Activated effector memory CD4-positive, alpha-beta T cell treated with Interleukin-2 at 50 U/mL for 16 hours (primary cell): Measurements from ENCODE around the gene OTULINL.

ENCODE experiments used
- DNase-seq: peaks from one replicate; pipeline ENCODE4 v3.0.0-alpha.2; 2020

OTULINL gene

GRCh38 chr5:14603141-14603540, 21.5 kb downstream of the OTULINL start:
- DNase-seq, result no peak

DNA sequence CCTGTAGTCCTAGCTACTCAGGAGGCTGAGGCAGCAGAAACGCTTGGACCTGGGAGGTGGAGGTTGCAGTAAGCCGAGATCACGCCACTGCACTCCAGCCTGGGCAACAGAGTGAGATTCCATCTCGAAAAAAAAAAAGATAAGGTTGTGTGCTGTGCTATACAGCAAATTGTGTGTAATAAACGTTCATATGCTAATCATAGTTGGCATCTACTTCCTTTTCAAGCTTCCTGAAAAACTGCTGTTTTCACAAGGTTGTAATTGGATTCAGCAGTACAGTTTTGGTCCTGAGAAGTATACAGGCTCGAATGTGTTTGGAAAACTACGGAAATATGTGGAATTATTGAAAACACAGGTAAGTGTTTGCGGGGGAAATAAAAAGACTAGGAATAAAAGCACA, 25.5 kb downstream of the OTULINL start:
- DNase-seq, result no peak

- DNase-seq, result no peak
These were observed 26.6 kb downstream of the OTULINL start for GRCh38 chr5:14608169-14608568.

- DNase-seq, result no peak
These were observed 30.1 kb downstream of the OTULINL start for GRCh38 chr5:14611737-14612136.

GRCh38 chr5:14614490-14614889, 32.9 kb downstream of the OTULINL start:
- no peak for DNase-seq

- no peak for DNase-seq
These were observed 33.8 kb downstream of the OTULINL start for GRCh38 chr5:14615365-14615764.

GRCh38 chr5:14617441-14617840, 35.8 kb downstream of the OTULINL start:
- DNase-seq, result no peak

DNA sequence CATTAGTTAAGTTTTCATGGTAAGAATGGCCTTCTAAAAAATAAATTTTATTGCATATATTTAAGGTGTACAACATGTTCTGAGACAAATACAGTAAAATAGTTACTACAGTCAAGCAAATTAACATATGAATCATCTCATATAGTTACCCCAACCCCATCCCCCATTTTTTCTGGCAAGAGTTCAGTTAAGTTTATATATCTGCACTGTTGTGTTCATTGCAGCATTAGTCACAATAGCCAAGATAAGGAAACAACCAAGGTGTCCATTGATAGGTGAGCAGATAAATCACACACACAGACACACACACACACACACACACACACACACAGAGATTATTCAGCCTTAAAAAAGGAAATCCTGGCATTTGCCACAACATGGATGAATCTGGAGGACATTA, 45.7 kb downstream of the OTULINL start:
- no peak for DNase-seq

DNA sequence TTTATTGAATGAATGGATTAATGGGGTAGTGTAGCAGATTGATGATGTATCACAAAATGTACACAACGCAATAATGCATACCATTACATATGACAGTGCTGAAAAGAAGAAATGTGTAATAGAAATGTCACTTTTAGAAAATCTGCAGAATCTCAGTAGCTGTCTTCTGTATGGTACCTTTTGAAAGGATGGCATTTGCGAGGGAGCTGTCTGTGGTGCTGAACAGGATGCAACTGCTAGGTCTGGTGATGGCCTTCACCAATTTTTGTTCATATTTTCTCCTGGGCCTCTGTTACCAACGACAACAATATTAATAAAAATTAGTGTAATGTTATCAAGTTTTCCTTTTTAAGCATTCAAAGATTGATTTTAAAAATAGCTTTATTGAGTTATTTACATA, 46.8 kb downstream of the OTULINL start:
- DNase-seq, result peak; percentile 18

DNA sequence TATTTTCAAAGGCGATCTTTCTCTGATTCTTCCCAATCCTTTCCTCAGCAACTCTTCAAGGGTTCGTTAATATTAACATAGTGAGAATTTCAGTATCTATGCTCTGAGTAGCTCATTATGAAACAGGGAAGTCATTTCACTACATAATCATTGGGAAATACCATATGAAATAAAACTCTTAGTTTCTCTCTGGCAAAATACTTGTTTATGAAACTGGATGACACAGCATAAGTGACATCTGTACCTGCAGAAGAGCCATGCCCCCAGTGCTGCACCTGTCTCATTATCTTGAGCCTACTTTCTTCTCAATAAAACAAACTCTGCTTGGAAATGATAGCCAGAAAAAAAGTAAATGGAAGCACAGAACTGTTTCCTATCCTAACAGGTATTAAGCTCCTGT, 49.1 kb downstream of the OTULINL start:
- DNase-seq, result no peak

DNA sequence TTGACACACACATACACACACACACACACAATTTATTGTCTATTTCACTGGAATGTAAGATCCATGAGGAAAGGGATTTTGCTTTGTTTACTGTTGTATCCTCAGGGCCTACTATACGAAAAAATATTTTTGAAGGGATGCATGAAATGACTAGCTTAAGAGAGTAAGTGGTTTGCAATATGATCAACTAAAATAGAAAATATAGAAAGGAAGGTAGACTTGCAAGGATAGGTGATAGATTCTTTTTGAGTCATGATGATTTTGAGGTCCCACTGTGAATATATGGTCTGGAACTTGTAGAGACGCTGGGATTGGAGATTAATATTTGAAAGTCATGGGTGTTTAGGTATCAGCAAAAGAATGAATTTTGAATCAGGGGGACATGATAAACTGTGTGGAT, 54.1 kb downstream of the OTULINL start:
- no peak for DNase-seq

GRCh38 chr5:14640765-14641164, 59.2 kb downstream of the OTULINL start:
- DNase-seq, result no peak

- no peak for DNase-seq
These were observed 63.1 kb downstream of the OTULINL start for GRCh38 chr5:14644623-14645237.

- no peak for DNase-seq
These were observed 68.5 kb downstream of the OTULINL start for GRCh38 chr5:14650052-14650451.

DNA sequence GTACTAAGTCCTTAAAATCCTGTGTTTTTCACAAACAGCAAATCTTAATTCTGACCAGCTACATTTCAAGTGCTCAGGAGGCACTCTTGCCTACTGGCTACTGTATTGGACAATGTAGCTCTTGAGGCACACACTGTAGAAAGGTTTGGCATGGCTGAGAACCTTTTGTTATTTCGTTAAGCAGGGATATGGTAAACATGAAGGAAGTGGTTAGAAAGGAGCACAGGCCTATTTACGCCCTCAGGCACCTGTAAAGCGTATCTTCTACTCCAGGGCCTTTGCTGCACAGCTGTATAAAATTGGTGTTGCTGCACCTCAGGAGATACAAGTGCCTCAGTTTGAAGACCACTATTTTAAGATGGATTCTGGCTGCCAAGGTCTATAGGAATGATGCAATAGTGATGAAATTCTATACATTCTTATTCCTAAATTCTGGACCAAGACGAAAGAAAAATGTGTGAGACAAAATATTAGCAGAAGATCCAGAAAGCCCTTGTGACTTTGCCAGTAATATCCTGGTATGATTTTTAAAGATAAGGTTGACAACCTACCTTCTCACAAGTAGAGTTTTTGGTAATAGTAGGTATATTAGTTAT, 73.7 kb downstream of the OTULINL start:
- DNase-seq, result no peak

DNA sequence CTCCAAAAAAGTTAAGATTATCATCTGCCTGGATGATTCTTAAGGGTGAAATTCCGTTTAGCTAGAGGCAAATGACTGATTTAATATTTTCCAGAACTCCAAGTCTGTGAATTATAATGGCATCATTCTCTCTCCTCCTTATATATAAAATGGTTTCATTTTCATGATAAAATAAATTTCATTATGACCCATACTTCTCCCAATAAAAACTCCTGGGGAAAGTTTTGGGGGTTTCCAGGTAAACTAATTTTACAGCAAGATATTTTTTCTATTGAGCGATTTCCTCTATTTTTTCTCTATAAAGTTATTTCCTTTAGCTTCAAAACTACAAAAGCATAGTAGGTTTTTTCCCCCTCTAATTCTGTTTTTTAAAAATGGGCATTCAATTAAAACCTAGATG, 75.3 kb downstream of the OTULINL start:
- DNase-seq, result no peak

DNA sequence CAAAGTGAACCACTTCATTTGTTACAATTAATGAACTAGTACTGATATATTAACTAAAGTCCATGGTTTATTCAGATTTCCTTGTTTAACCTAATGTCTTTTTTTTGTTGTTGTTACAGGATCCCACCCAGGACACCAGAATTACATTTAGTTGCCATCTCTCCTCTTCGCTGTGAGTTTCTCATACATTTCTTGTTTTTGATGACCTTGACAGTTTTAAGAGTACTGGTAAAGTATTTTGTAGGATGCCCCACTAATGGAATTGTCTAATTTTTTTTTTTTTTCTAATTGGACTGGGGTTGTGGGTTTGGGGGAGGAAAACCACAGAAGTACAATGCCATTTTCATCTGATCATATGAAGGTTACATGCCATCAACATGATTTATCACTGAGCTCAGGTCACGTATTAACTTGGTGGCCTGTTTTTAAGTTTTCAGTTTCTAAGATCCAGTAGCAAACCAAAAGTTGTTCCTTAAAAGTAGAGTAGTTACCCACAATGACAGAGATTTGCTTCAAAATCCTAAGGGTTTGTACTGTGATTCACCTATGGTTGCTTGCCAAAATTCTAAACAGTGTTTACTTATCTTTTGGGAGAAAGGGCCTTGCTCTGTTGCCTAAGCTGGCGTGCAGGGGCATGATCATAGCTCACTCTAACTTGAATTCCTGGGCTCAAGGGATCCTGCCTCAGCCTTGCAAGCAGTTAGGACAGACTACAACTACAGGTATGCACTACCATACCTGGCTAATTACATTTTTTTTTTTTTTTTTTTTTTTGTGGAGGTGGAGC, 78.4 kb downstream of the OTULINL start:
- DNase-seq, result no peak

GRCh38 chr5:14660833-14661232, 79.2 kb downstream of the OTULINL start:
- DNase-seq, result no peak
